HG03064 (cell line): ENCODE data around the gene CFAP43.
"Not testable (repeated sequence)": the region's sequence is repeated elsewhere in the genome, so short reads cannot be mapped to it uniquely, and the experiment has no call there.

Experiments
- ATAC-seq: cut with Tn5 transposase; IDR thresholded peaks from one replicate; pipeline ENCODE4 v1.9.1; 2021; ENCODE audit warnings: low read depth; ENCODE audit not compliant: unreplicated experiment

Gene CFAP43

GRCh38 chr10:104230490-104230889, 1.7 kb downstream of the CFAP43 start:
- ATAC-seq, result no peak

- ATAC-seq, result no peak
These were observed 8.9 kb downstream of the CFAP43 start for GRCh38 chr10:104223304-104223703.

GRCh38 chr10:104220522-104220921, 11.6 kb downstream of the CFAP43 start:
- no peak for ATAC-seq

GRCh38 chr10:104218751-104219150, 13.4 kb downstream of the CFAP43 start:
- ATAC-seq, result no peak

GRCh38 chr10:104216631-104217030, 15.5 kb downstream of the CFAP43 start:
- ATAC-seq, result no peak

- ATAC-seq, result no peak
These were observed 22.5 kb downstream of the CFAP43 start for GRCh38 chr10:104209575-104210198.

- no peak for ATAC-seq
These were observed 23.4 kb downstream of the CFAP43 start for GRCh38 chr10:104208730-104209129.

- no peak for ATAC-seq
These were observed 29.9 kb downstream of the CFAP43 start for GRCh38 chr10:104202231-104202630.

GRCh38 chr10:104201636-104202035, 30.5 kb downstream of the CFAP43 start:
- no peak for ATAC-seq

GRCh38 chr10:104199567-104199966, 32.6 kb downstream of the CFAP43 start:
- no peak for ATAC-seq

GRCh38 chr10:104197364-104197763, 34.8 kb downstream of the CFAP43 start:
- ATAC-seq, result no peak

GRCh38 chr10:104195706-104196105, 36.5 kb downstream of the CFAP43 start:
- ATAC-seq, result no peak

- ATAC-seq, result no peak
These were observed 38.4 kb downstream of the CFAP43 start for GRCh38 chr10:104193787-104194186.

- no peak for ATAC-seq
These were observed 41.5 kb downstream of the CFAP43 start for GRCh38 chr10:104190695-104191094.

GRCh38 chr10:104183682-104184081, 48.5 kb downstream of the CFAP43 start:
- no peak for ATAC-seq

- not testable (repeated sequence) for ATAC-seq
These were observed 58.0 kb downstream of the CFAP43 start for GRCh38 chr10:104174136-104174535.

- no peak for ATAC-seq
These were observed 61.4 kb downstream of the CFAP43 start for GRCh38 chr10:104170610-104171254.

GRCh38 chr10:104155591-104155990, 76.6 kb downstream of the CFAP43 start:
- ATAC-seq, result no peak

GRCh38 chr10:104151737-104152136, 80.4 kb downstream of the CFAP43 start:
- no peak for ATAC-seq

- ATAC-seq, result no peak
These were observed 82.0 kb downstream of the CFAP43 start for GRCh38 chr10:104150139-104150538.

- ATAC-seq, result no peak
These were observed 85.3 kb downstream of the CFAP43 start for GRCh38 chr10:104146882-104147281.

GRCh38 chr10:104144931-104145330, 87.2 kb downstream of the CFAP43 start:
- no peak for ATAC-seq
